ENCODE measurements around the gene COL9A3.

Gene COL9A3

GRCh38 chr20:62828051-62828450, 11.2 kb downstream of the COL9A3 start:
- no peak for TF ChIP-seq EZH2phosphoT487 (IDR thresholded peaks at IDR 0.05; ENCODE audit: borderline replicate concordance)
- no peak for TF ChIP-seq CTCF (conservative IDR thresholded peaks at IDR 0.05; ENCODE audit: low read length)

GRCh38 chr20:62828511-62829230, 11.8 kb downstream of the COL9A3 start:
- no peaks in the 10 kb centered on the region for H3K27me3 ChIP-seq (ENCODE audit: insufficient read depth, low read length, poor library complexity, severe bottlenecking)
- no peaks in the 10 kb centered on the region for H3K79me2 ChIP-seq (ENCODE audit: insufficient read depth, low read length)
- H3K9me2 ChIP-seq (replicated peaks; ENCODE audit: low read depth, low read length): no peaks in the 10 kb centered on the region
- H3K4me1 ChIP-seq (ENCODE audit: insufficient read depth, low read length, poor library complexity, severe bottlenecking): no peaks in the 10 kb centered on the region
- no peaks in the 10 kb centered on the region for H3K9me3 ChIP-seq (ENCODE audit: insufficient read depth, low read depth, low read length)
- H4K20me1 ChIP-seq (ENCODE audit: insufficient read depth, low read length, poor library complexity, severe bottlenecking): no peaks in the 10 kb centered on the region
- H3F3A ChIP-seq (ENCODE audit: low read depth): no peaks in the 10 kb centered on the region
- no peak overlapping the region for H3K9ac ChIP-seq (ENCODE audit: low read depth, low read length, poor library complexity, severe bottlenecking)
- no peak overlapping the region for H3K4me2 ChIP-seq (ENCODE audit: low read depth, low read length, poor library complexity, severe bottlenecking)
- H3K4me3 ChIP-seq (ENCODE audit: low read length, poor library complexity, severe bottlenecking): no peak overlapping the region
- no peaks in the 10 kb centered on the region for H3K36me3 ChIP-seq (ENCODE audit: insufficient read depth, low read length)
- TF ChIP-seq CTCF (conservative IDR thresholded peaks at IDR 0.05; ENCODE audit: low read length): no peak
- H2AFZ ChIP-seq (ENCODE audit: low read length): no peak overlapping the region

More at GRCh38 chr20:62828051-62828450, 11.2 kb downstream of the COL9A3 start:
- Histone ChIP-seq H3K4me3 (ENCODE audit: low read length, poor library complexity, severe bottlenecking) (no peak overlapping the region), H4K20me1 (ENCODE audit: insufficient read depth, low read length, poor library complexity, severe bottlenecking) (no peaks in the 10 kb centered on the region), H3K4me1 (ENCODE audit: insufficient read depth, low read length, poor library complexity, severe bottlenecking) (no peaks in the 10 kb centered on the region), H3K4me2 (ENCODE audit: low read depth, low read length, poor library complexity, severe bottlenecking) (no peak overlapping the region), H3K79me2 (ENCODE audit: insufficient read depth, low read length) (no peaks in the 10 kb centered on the region), H3K27me3 (ENCODE audit: insufficient read depth, low read length, poor library complexity, severe bottlenecking) (no peaks in the 10 kb centered on the region), H3K9ac (ENCODE audit: low read depth, low read length, poor library complexity, severe bottlenecking) (no peak overlapping the region), H3K9me2 (replicated peaks; ENCODE audit: low read depth, low read length) (no peaks in the 10 kb centered on the region), H3K36me3 (ENCODE audit: insufficient read depth, low read length) (no peaks in the 10 kb centered on the region), H3F3A (ENCODE audit: low read depth) (no peaks in the 10 kb centered on the region), H3K9me3 (ENCODE audit: insufficient read depth, low read depth, low read length) (no peaks in the 10 kb centered on the region), H2AFZ (ENCODE audit: low read length) (no peak overlapping the region)

GRCh38 chr20:62829231-62830230, 12.7 kb downstream of the COL9A3 start:
- H3K4me2 ChIP-seq (ENCODE audit: low read depth, low read length, poor library complexity, severe bottlenecking): no peak overlapping the region
- no peaks in the 10 kb centered on the region for H3K36me3 ChIP-seq (ENCODE audit: insufficient read depth, low read length)
- no peaks in the 10 kb centered on the region for H4K20me1 ChIP-seq (ENCODE audit: insufficient read depth, low read length, poor library complexity, severe bottlenecking)
- no peaks in the 10 kb centered on the region for H3K9me3 ChIP-seq (ENCODE audit: insufficient read depth, low read depth, low read length)
- H3K4me3 ChIP-seq (ENCODE audit: low read length, poor library complexity, severe bottlenecking): no peak overlapping the region
- no peak overlapping the region for H3K9ac ChIP-seq (ENCODE audit: low read depth, low read length, poor library complexity, severe bottlenecking)
- no peaks in the 10 kb centered on the region for H3K4me1 ChIP-seq (ENCODE audit: insufficient read depth, low read length, poor library complexity, severe bottlenecking)
- no peak overlapping the region for H2AFZ ChIP-seq (ENCODE audit: low read length)
- H3F3A ChIP-seq (ENCODE audit: low read depth): no peaks in the 10 kb centered on the region
- TF ChIP-seq CTCF (conservative IDR thresholded peaks at IDR 0.05; ENCODE audit: low read length) (no peak), EZH2phosphoT487 (IDR thresholded peaks at IDR 0.05; ENCODE audit: borderline replicate concordance) (no peak)
- no peaks in the 10 kb centered on the region for H3K27me3 ChIP-seq (ENCODE audit: insufficient read depth, low read length, poor library complexity, severe bottlenecking)
- H3K79me2 ChIP-seq (ENCODE audit: insufficient read depth, low read length): no peaks in the 10 kb centered on the region
- H3K9me2 ChIP-seq (replicated peaks; ENCODE audit: low read depth, low read length): no peaks in the 10 kb centered on the region

Measured in Loucy (cell line).